BE2C (cell line): Measurements from ENCODE around the gene CDC23.

Experiments used
- DNase-seq: peaks from one replicate; pipeline ENCODE4 v3.0.0-alpha.2; 2020
- H3K27me3 ChIP-seq: fragments of 250-450 bp; sonication (Bioruptor Pico); 2 replicates; pipeline ENCODE4 v1.5.1; 2020; ENCODE audit warnings: mild to moderate bottlenecking
- H3K36me3 ChIP-seq: fragments of 250-450 bp; sonication (Bioruptor Pico); 2 replicates; pipeline ENCODE4 v1.5.1; 2020; ENCODE audit warnings: mild to moderate bottlenecking
- H3K4me1 ChIP-seq: fragments of 250-450 bp; sonication (Bioruptor Pico); 2 replicates; pipeline ENCODE4 v1.5.1; 2020
- H3K4me3 ChIP-seq: 2 replicates; pipeline ENCODE4 v1.5.1; 2011; ENCODE audit warnings: low read depth, low read length
- H3K9me3 ChIP-seq: fragments of 250-450 bp; sonication (Bioruptor Pico); 2 replicates; pipeline ENCODE4 v1.5.1; 2020
- TF ChIP-seq, protein P1 (sequence below): IDR thresholded peaks from 2 replicates; pipeline ENCODE4 v1.5.1; 2012; ENCODE audit warnings: mild to moderate bottlenecking, low read depth, low read length

Gene CDC23

DNA sequence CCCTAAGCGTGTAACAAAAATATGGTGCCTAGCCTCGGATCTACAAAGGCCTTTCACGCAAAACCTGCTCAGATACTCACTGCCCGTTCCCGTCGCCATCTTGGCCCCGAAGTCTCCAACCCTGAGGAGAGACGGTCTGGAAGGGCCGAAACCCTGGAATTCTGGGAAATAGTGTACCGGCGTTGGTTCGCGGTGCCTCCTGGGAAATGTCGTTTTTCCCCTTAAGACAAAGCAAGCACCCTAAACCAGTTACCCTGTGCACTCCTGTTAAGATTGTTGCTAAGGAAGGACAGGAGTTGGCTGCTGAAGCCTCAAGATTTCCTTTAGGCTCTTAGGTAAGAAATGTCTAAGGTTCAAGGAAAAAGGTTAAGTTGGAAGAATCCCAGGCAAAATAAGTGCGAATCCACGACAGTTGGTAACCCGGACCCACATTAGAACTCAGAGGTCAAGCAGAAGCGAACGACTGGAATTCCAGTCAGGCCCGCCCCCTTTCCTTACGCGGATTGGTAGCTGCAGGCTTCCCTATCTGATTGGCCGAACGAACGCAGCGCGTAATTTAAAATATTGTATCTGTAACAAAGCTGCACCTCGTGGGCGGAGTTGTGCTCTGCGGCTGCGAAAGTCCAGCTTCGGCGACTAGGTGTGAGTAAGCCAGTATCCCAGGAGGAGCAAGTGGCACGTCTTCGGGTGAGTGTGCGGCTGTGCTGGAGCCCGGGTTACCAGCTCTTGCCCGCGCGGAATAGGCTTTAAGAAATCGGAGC, 34.4 kb downstream of the CDC23 start, which contains the start of the genes BRD8 and KIF20A:
TSS of gene BRD8 (minus strand) at position 115 of the 761 bp plus-strand sequence. CDS start at position 99, 16 bp downstream.
TSS of gene KIF20A (plus strand) at position 597 of the 761 bp plus-strand sequence. CDS start 569 bp downstream, outside the sequence.
- TF ChIP-seq, protein P1, sequence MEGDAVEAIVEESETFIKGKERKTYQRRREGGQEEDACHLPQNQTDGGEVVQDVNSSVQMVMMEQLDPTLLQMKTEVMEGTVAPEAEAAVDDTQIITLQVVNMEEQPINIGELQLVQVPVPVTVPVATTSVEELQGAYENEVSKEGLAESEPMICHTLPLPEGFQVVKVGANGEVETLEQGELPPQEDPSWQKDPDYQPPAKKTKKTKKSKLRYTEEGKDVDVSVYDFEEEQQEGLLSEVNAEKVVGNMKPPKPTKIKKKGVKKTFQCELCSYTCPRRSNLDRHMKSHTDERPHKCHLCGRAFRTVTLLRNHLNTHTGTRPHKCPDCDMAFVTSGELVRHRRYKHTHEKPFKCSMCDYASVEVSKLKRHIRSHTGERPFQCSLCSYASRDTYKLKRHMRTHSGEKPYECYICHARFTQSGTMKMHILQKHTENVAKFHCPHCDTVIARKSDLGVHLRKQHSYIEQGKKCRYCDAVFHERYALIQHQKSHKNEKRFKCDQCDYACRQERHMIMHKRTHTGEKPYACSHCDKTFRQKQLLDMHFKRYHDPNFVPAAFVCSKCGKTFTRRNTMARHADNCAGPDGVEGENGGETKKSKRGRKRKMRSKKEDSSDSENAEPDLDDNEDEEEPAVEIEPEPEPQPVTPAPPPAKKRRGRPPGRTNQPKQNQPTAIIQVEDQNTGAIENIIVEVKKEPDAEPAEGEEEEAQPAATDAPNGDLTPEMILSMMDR, result no peak
- peak; percentile 98 for DNase-seq
- H3K4me3 ChIP-seq, result peak within 1 kb of the TSS; percentile 87
- peaks cover 47% of the 10 kb centered on the region for H3K36me3 ChIP-seq
- no peaks in the 10 kb centered on the region for H3K9me3 ChIP-seq
- H3K4me1 ChIP-seq, result no peaks in the 10 kb centered on the region
- no peaks in the 10 kb centered on the region for H3K27me3 ChIP-seq

DNA sequence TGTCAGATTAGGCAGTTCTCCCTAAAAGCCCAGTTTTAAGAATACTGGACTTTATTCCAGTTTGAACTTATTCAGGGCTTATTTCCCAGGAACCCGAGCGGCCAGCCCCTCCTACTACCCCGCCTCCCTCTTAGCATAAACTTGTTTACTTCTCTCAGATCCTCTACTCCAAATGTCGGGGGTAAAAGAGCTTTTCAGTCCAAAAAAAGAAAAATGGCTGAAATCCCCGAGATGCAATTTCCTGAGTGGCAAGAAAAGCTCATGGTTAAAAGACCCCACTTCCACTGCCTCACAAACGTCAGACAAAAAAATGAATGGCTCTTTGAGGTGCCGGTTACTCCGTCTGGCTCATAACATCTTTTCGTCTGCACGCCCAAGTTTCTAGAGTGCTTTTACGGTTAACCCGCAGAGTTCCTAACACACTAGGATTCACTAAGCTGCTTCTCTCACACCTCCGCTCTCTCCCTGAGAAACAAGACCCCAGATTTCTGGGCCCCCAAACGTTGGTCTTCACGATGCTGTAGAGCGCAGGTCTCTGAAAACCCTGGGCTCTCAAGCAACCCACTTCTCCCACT, 35.1 kb downstream of the CDC23 start:
- Histone ChIP-seq H3K9me3 (no peaks in the 10 kb centered on the region), H3K36me3 (peaks cover 47% of the 10 kb centered on the region), H3K27me3 (no peaks in the 10 kb centered on the region), H3K4me1 (no peaks in the 10 kb centered on the region), H3K4me3 (peak overlapping the region; percentile 87)
- peak; percentile 16 for DNase-seq
- TF ChIP-seq, protein P1, result no peak

DNA sequence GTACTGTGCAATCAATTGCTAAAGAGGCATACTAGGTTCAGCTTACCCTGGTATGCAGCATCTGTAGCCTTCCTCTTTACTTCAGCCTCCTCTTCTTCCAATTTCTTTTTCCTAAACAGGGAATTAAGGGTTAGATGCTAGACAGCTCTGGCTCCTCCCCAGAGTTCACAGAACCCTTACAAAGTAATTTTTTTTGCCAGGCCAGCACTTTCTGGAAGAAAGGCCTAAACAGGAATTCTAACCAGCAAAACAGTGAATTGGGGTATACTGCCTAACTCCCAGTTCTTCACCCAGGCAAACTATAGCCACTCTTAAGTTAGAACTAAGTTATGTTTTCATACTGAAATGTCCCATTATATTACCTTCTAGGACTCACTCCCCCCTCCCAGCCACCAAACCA, 42.8 kb downstream of the CDC23 start:
- Histone ChIP-seq H3K4me3 (no peak overlapping the region), H3K9me3 (no peaks in the 10 kb centered on the region), H3K27me3 (no peaks in the 10 kb centered on the region), H3K4me1 (no peaks in the 10 kb centered on the region), H3K36me3 (peaks cover 84% of the 10 kb centered on the region)
- TF ChIP-seq, protein P1, result no peak
- DNase-seq, result no peak

DNA sequence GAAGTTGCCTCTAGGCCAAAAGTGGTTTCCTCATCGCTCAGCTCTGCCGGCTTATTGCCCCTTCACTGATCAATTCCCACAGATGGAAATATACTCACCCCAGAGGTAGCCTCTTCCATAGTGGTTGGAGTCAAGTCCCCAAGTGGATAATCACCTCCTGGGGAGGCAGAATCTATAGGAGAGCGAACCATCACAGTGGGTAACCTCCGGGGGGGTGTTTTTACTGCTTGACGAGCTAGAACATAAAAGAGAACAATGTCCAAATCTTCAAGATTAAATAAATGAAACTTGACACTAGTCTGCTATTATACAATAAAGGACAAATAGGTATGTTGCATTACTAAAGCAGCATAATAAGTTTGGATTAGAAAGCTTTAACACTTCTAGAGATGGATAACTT, 44.0 kb downstream of the CDC23 start:
- H3K4me3 ChIP-seq, result no peak overlapping the region
- peaks cover 88% of the 10 kb centered on the region for H3K36me3 ChIP-seq
- no peaks in the 10 kb centered on the region for H3K9me3 ChIP-seq
- no peaks in the 10 kb centered on the region for H3K4me1 ChIP-seq
- DNase-seq, result no peak
- no peaks in the 10 kb centered on the region for H3K27me3 ChIP-seq
- TF ChIP-seq, protein P1, result no peak

DNA sequence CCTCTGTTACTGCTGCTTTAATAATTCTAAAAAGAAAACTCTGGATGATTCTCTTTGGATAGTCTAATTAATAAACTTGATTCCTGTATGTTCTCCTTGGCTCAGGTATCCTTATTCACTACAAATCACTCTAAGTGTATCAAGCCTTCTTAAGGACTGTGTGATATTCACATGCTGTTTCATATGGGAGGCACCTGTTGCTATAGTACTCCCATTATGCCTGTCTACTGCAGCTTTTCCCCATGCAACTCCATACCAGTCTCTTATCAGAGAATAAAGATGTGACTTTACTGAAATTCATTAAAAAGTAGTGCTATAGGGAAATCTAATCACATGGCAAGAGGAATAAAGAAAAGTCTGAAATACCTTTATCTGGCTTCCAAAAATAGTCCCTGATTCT, 49.4 kb downstream of the CDC23 start:
- TF ChIP-seq, protein P1, result no peak
- no peaks in the 10 kb centered on the region for H3K27me3 ChIP-seq

DNA sequence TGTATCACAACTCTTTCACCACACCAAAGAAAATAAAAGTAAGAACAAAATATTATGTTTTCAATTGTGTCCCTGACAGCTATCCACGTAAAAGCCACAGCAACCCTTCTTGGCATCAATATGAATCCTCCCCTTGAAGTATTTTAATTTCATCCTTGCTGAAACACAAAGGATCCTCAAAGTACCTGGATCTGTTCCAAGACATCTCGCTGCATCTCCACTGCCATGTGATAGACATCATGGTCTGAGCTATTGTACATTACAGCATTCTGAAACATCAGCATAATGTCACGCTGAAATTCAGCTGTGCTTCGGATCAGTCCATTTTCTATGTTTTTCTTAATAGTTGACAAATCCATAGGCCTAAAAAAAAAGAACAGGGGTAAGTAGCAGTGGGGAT, 52.4 kb downstream of the CDC23 start:
- TF ChIP-seq, protein P1, result no peak
- Histone ChIP-seq H3K4me3 (no peak overlapping the region), H3K36me3 (peaks cover 95% of the 10 kb centered on the region), H3K4me1 (no peaks in the 10 kb centered on the region), H3K27me3 (no peaks in the 10 kb centered on the region), H3K9me3 (no peaks in the 10 kb centered on the region)
- DNase-seq, result no peak

More for the DNA sequence above, 49.4 kb downstream of the CDC23 start:
- no peaks in the 10 kb centered on the region for H3K4me1 ChIP-seq
- H3K36me3 ChIP-seq, result peaks cover 98% of the 10 kb centered on the region
- H3K4me3 ChIP-seq, result no peak overlapping the region
- DNase-seq, result no peak
- H3K9me3 ChIP-seq, result no peaks in the 10 kb centered on the region
